ENCODE results near the gene POU1F1.
"Not testable (repeated sequence)": the region's sequence is repeated elsewhere in the genome, so short reads cannot be mapped to it uniquely, and the experiment has no call there.

The POU1F1 gene, protein sequence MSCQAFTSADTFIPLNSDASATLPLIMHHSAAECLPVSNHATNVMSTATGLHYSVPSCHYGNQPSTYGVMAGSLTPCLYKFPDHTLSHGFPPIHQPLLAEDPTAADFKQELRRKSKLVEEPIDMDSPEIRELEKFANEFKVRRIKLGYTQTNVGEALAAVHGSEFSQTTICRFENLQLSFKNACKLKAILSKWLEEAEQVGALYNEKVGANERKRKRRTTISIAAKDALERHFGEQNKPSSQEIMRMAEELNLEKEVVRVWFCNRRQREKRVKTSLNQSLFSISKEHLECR

DNA sequence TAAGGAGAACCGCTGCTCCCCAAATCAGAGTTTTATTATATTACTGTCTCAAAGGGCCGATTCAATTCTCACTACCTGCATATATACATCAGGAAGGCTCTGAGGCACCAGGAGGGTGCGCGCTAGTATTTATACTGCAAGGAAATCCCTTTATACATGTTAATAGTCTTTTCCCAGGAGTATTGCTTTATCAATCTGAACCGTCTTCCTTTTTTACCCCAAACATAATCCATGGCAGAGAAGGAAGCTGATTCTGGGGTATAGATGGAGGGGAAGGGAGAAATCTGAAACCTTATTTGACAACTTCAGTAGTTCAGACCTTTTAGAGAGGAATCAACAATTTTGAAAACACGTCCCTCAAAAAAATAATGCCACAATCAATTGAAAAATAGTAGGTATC lies at the start of gene POU1F1:
POU1F1 (minus strand) TSS at position 101 of the 400 bp plus-strand sequence. CDS start 122 bp downstream, outside the sequence.
- no peak for TF ChIP-seq ZNF274 (IDR thresholded peaks at IDR 0.05; ENCODE audit: low read depth, low read length)
- H3K4me3 ChIP-seq (ENCODE audit: low read length), result no peak within 1 kb of the TSS

DNA sequence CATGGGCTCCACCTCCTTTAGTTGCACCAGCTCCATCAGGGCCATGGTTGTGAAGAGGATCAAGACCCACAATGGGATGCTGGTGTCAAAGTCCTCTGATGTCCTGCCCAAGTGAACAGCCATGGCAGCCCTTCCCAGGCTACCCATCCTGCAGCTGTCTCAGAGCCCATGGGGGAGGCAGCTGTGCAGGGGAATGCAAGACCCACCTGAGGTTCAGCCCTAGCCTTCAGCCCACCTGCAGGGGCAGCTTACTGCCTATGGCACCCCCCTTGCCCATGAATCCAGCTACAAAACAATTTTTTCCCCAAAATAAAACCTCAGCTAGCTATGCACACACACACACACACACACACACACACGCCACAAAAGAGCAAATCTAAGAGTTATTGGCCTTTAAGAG lies 48.2 kb upstream of the POU1F1 start:
- H3K4me3 ChIP-seq (ENCODE audit: low read length), result no peak overlapping the region
- TF ChIP-seq ZNF274 (IDR thresholded peaks at IDR 0.05; ENCODE audit: low read depth, low read length), result no peak

DNA sequence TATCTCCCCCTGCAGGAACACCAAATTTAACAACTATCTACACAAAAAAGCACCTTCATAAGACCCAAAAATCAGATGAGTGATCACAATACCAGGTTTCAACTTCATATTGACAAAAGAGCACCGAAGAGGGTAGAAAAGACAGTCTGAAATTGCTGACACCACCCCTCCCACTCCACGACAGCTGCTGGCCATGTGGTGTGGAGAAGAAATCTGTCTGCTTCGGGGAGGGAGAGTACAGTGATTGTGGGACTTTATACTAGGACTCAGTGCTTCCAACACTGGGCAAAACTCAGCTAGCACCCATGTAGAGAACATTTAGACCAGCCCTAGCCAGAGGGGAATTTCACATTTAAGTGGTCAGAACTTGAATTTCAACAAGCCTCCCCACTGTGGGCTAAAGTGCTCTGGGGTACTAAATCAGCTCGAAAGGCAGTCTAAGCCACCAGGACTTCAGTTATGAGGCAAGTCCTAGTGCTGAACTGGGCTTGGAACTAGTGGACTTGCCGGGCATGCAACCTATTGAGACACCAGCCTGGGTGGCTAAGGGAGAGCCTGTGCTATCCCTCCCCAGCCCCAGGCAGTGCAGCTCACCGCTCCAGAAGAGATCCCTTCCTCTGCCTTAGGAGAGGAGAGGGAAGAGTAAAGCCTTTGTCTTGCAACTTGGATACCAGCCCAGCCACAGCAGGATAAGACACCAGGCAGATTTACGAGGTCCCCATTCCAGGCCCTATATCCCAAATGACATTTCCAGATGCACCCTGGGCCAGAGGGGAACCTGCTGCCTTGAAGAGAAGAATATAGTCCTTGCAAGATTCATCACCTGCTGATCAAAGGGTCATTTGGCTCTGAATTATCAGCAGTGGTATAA lies 44.6 kb upstream of the POU1F1 start:
- no peak for TF ChIP-seq ZNF274 (IDR thresholded peaks at IDR 0.05; ENCODE audit: low read depth, low read length)

DNA sequence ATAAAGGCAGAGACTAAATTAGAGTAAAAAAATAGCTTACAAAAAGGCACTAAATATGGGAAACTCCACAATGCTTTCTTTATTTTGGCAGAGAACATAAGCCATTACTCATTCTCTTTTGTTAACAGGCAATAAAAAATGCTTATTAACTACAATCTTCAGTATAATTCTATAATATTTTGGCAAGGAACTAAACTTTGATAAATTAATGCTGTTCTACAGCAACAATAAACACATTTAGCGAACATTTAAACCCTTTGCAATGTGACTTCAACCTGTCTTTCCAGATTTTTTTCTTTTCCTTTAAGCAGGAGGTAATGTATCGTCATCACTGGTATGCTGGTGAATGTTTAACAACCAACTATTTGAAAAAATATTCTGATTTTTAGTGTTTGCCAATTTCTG lies 42.2 kb upstream of the POU1F1 start:
- no peak for TF ChIP-seq ZNF274 (IDR thresholded peaks at IDR 0.05; ENCODE audit: low read depth, low read length)
- no peak overlapping the region for H3K4me3 ChIP-seq (ENCODE audit: low read length)

More for the DNA sequence above, 44.6 kb upstream of the POU1F1 start:
- H3K4me3 ChIP-seq (ENCODE audit: low read length), result no peak overlapping the region

DNA sequence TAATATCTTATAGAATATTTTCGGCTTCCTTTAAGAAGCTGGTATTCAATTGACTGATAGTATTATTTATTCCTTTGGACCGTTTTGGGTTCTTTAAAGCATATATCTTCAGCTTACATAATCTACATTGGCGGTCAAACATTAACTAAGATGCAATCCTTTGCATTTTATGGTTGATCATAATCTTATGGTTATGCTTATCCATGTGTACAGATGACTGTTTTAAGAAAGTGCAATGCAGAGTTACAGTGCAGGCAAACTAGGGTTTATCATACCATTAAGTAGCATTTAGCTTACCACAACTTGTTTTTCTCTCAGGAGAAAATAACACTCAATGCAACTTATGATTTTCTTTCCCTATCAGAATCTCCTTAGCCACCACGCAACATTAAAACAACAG lies 41.4 kb upstream of the POU1F1 start:
- H3K4me3 ChIP-seq (ENCODE audit: low read length), result no peak overlapping the region
- TF ChIP-seq ZNF274 (IDR thresholded peaks at IDR 0.05; ENCODE audit: low read depth, low read length), result no peak

DNA sequence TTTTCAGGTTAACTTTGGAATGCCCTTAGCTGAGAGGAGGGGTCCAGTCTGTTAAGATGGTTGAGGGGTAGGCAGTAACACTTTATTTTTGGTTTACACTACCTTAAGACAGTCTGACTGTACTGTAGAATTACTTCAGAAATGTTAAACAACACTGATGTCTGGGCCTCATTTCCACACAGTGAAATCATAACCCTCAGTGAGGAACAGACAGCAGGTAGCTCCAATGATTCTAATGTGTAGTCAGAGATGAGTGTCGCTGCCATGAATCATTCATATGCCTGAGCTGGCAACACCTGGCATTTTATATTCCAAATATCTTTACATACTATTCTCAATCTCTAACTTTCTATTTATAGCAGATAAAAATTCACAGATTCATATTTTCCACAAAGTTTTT lies 37.3 kb upstream of the POU1F1 start:
- no peak for TF ChIP-seq ZNF274 (IDR thresholded peaks at IDR 0.05; ENCODE audit: low read depth, low read length)
- H3K4me3 ChIP-seq (ENCODE audit: low read length), result no peak overlapping the region

DNA sequence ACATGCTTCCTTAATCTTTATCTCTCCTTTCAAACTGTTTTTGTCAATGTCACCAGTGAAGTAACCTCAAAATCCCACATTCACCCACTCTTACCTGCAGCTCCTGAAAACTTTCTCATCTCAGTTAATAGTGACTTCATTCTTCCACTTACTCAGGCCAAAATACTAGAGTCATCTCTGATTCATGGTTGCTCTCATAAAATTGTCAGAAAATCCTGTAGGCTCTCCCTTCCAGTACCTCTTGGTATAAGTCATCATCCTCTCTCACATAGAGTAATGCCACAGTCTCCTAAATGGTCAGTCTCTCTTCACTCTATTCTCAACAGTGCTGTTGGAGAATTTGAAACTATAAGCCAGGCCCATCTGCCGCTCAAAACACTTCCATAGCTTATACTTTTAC lies 34.9 kb upstream of the POU1F1 start:
- no peak for TF ChIP-seq ZNF274 (IDR thresholded peaks at IDR 0.05; ENCODE audit: low read depth, low read length)
- H3K4me3 ChIP-seq (ENCODE audit: low read length), result no peak overlapping the region

DNA sequence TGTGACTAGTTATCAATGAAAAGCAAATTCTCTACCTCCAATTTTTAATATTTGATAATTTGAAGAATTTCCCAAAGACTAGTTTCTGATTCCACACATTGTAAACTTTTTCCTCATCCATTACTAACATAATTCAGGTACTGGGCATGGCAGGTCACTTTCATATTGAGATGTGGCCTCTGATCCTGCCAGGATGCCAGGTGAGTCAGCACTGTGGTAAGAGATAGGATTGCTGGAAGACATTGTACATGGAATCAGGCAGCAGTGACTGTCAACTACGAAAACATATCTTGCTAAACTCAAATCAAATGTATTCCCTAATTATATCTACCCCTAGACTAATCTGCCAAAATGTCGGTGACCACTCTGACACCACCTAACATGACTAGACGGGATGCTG lies 33.2 kb upstream of the POU1F1 start:
- no peak overlapping the region for H3K4me3 ChIP-seq (ENCODE audit: low read length)
- no peak for TF ChIP-seq ZNF274 (IDR thresholded peaks at IDR 0.05; ENCODE audit: low read depth, low read length)

DNA sequence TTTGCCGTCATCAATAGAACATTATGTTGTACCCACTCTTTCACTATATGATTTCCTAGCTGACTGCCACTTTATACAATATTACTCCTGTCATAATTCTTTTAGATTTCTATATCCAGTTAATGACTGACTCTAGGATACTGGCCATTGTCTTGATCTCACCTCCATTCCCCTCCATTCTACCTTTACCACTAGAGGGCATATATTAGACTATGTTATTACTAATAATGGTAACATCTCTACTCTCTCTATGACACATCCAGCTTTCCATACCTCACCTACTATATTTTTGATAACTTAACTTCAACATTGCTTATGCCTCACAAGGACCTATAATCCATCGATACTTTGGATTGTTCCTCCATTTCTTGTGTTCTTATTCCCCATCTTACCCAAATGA lies 31.4 kb upstream of the POU1F1 start:
- no peak for TF ChIP-seq ZNF274 (IDR thresholded peaks at IDR 0.05; ENCODE audit: low read depth, low read length)

DNA sequence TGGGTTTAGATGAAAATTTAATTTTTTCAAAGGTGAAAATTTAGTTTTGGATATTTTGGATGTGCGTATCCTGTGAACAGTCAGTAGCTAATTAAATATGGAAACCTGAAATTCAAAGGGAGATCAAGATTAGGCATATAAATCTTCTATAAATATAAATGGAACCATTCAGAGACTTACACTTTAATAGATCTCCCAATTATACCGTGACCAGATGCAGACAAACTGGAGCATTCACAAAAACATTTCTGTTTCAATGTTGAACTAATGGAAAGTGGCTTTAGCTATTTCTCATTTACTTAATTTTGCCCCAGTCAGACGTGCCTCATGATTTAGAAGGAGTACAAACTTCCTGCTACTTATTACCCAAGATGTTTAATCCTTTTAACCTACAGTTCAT lies 29.1 kb upstream of the POU1F1 start:
- H3K4me3 ChIP-seq (ENCODE audit: low read length), result no peak overlapping the region
- no peak for TF ChIP-seq ZNF274 (IDR thresholded peaks at IDR 0.05; ENCODE audit: low read depth, low read length)

More for the DNA sequence above, 31.4 kb upstream of the POU1F1 start:
- H3K4me3 ChIP-seq (ENCODE audit: low read length), result no peak overlapping the region

DNA sequence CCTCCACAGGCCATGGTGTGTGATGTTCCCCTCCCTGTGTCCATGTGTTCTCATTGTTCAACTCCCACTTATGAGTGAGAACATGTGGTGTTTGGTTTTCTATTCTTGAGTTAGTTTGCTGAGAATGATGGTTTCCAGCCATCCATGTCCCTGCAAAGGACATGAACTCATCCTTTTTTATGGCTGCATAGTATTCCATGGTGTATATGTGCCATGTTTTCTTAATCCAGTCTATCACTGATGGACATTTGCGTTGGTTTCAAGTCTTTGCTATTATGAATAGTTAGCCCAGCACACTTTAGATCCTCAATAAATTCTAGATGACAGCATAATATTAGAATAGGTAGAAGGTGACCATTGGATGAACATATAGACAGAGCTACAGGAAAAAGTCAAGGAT lies 28.6 kb upstream of the POU1F1 start:
- H3K4me3 ChIP-seq (ENCODE audit: low read length), result not testable (repeated sequence)

DNA sequence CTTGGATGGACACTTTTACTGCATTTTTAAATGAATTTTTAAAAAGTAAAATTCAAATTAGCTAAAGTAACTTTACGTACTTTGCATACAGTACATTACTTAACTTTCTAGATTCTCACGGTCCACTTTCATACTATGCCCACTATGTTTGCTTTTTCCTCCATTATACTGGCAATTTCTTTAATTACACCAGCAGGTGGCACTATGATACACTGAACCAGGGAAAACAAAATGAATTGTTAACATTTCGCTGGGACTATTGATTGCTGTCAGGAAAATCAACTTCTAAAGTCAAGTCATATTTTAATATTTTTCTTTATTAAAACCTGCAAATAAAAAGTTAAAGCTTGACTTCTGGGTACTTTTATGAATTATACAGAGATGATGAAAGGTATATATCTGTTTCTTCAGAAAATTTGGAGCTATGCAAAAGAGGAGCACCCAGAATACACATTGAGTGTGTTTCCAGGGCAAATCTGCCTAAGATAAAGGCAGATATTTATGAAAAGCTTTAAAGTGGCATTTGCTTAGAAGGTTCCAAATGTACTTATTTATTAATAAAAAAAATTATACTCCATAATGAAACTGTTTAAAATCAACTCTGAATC lies 21.8 kb upstream of the POU1F1 start:
- TF ChIP-seq ZNF274 (IDR thresholded peaks at IDR 0.05; ENCODE audit: low read depth, low read length), result no peak
- H3K4me3 ChIP-seq (ENCODE audit: low read length), result no peak overlapping the region

DNA sequence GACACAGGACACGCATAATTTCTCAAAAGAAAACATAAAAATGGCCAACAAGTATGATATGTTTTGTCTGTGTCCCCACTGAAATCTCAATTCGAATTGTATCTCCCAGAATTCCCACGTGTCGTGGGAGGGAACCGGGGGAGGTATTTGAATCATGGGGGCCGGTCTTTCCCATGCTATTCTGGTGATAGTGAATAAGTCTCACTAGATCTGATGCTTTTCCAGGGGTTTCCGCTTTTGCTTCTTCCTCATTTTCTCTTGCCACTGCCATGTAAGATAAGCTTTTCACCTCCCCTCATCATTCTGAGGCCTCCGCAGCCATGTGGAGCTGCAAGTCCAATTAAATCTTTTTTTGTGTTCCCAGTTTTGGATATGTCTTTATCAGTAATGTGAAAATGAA lies 12.1 kb upstream of the POU1F1 start:
- H3K4me3 ChIP-seq (ENCODE audit: low read length), result no peak overlapping the region
- no peak for TF ChIP-seq ZNF274 (IDR thresholded peaks at IDR 0.05; ENCODE audit: low read depth, low read length)

DNA sequence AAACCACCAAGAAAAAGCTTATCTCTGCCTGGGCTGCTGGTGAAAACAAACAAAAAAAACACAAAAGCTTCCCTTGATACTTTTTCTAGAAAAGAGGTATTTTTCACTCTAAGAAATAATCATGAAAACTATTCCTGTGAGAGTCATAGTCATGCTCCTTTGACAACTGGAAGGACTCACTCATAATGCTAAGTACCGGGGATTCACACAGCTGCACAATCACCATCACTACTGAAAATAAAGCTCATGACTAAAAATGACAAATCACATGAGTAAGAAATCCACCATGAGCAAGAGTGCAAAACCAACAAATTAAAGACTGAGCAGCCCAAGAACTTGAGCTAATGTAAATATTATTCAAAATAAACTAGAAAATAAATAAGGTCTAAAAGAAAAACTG lies 10.6 kb upstream of the POU1F1 start:
- TF ChIP-seq ZNF274 (IDR thresholded peaks at IDR 0.05; ENCODE audit: low read depth, low read length), result no peak
- no peak overlapping the region for H3K4me3 ChIP-seq (ENCODE audit: low read length)

Data from GM08714 (cell line).